Stimulated activated CD4-positive, alpha-beta T cell treated with anti-CD3 and anti-CD28 coated beads, Interleukin-2, amount 100 ng/mL, for 4 hours (primary cell): Measurements from ENCODE around the gene C1QTNF3.

Source experiments
- DNase-seq: peaks from one replicate; pipeline ENCODE4 v3.0.0-alpha.2; 2020; ENCODE audit warnings: low read depth

Gene C1QTNF3

GRCh38 chr5:33997331-33997983 is 45.6 kb downstream of the C1QTNF3 start:
- DNase-seq, result peak; percentile 9

- no peak for DNase-seq
Measured at GRCh38 chr5:33995865-33996264, 47.1 kb downstream of the C1QTNF3 start.

GRCh38 chr5:33994845-33995244 is 48.2 kb downstream of the C1QTNF3 start:
- no peak for DNase-seq

GRCh38 chr5:33992864-33993263 is 50.1 kb downstream of the C1QTNF3 start:
- DNase-seq, result no peak

- DNase-seq, result no peak
Measured at GRCh38 chr5:33985447-33985846, 57.6 kb downstream of the C1QTNF3 start.

- DNase-seq, result no peak
Measured at GRCh38 chr5:33984671-33985124, 58.3 kb downstream of the C1QTNF3 start, which contains the start of gene SLC45A2. Gene SLC45A2, minus strand, starts transcription at chr5:33984693. Its CDS starts 110 bp downstream, at chr5:33984583.

GRCh38 chr5:33984178-33984577 is 58.8 kb downstream of the C1QTNF3 start:
- DNase-seq, result no peak

GRCh38 chr5:33981408-33982162 is 61.4 kb downstream of the C1QTNF3 start:
- DNase-seq, result no peak

GRCh38 chr5:33980030-33980429 is 63.0 kb downstream of the C1QTNF3 start:
- no peak for DNase-seq

- no peak for DNase-seq
Measured at GRCh38 chr5:33978306-33978705, 64.7 kb downstream of the C1QTNF3 start.

GRCh38 chr5:33976307-33976706 is 66.7 kb downstream of the C1QTNF3 start:
- no peak for DNase-seq

GRCh38 chr5:33975852-33976251 is 67.2 kb downstream of the C1QTNF3 start:
- DNase-seq, result no peak

- no peak for DNase-seq
Measured at GRCh38 chr5:33973271-33973670, 69.7 kb downstream of the C1QTNF3 start.

- DNase-seq, result no peak
Measured at GRCh38 chr5:33969572-33970452, 73.2 kb downstream of the C1QTNF3 start.

- no peak for DNase-seq
Measured at GRCh38 chr5:33968211-33969005, 74.6 kb downstream of the C1QTNF3 start.
